Psoas muscle (tissue), 8 donors: Measurements from ENCODE around the gene C1orf198. TPM values are rescaled to one million over a fixed set of nuclear protein-coding genes. Genes with fewer than 3 reads are reported as not detected.
"Not testable (repeated sequence)": the region's sequence is repeated elsewhere in the genome, so short reads cannot be mapped to it uniquely, and the experiment has no call there.

Experiments
- ATAC-seq, 4 donors: fragments of 200-7000 bp; cut with Tn5 transposase; one replicate each; pipeline ENCODE4 v1.9.1; 2020; ENCODE audit warnings: moderate library complexity in 3 of 4, mild to moderate bottlenecking in 2 of 4
- DNase-seq, 2 donors: peaks; one replicate each; pipeline ENCODE4 v3.0.0-alpha.2; 2020
- H3K27ac ChIP-seq: fragments of 200-600 bp; one replicate; pipeline ENCODE4 v1.8.0; 2022
- H3K27me3 ChIP-seq, 3 donors: fragments of 200-600 bp in 1 of 3; one replicate each; pipeline versions ENCODE4 v1.6.1 to v1.8.0; 2013 to 2022; ENCODE audit warnings: low read length in 2 of 3, mild to moderate bottlenecking in 2 of 3, moderate library complexity in 1 of 3; ENCODE audit not compliant: insufficient read depth in 3 of 3
- H3K36me3 ChIP-seq, 2 donors: fragments of 200-600 bp in 1 of 2; one replicate each; pipeline versions ENCODE4 v1.6.1 to v1.8.0; 2013 to 2022; ENCODE audit warnings: low read depth in 1 of 2, mild to moderate bottlenecking in 1 of 2, moderate library complexity in 1 of 2; ENCODE audit not compliant: insufficient read depth in 1 of 2
- H3K4me1 ChIP-seq: fragments of 200-600 bp; one replicate; pipeline ENCODE4 v1.8.0; 2022
- H3K4me3 ChIP-seq: fragments of 200-600 bp; one replicate; pipeline ENCODE4 v1.8.0; 2022; ENCODE audit warnings: mild to moderate bottlenecking
- H3K9me3 ChIP-seq: fragments of 200-600 bp; one replicate; pipeline ENCODE4 v1.8.0; 2022
- WGBS, 3 donors: extraction: QIAGEN DNeasy Blood & Tissue Kit; methylation state at CpG; one replicate each; pipeline versions ENCODE4 v1.1.6 to v1.1.7; 2013; 5-methylcytosine and 5-hydroxymethylcytosine counted together
- intact Hi-C, 2 donors: fragments of 100-400 bp; cut with DNase I; formaldehyde crosslinking; loops; one replicate each; pipeline versions ENCODE4 v1.11.0 to v1.14.2; 2022
- polyA plus RNA-seq, 3 donors: library from polyadenylated mRNA; stranded (reverse); fragments of 200-250 nt; gene quantifications; one replicate each; pipeline ENCODE4 v1.2.3, GENCODE V29; 2013
- total RNA-seq, 4 donors: library from RNA; stranded (reverse); fragmentation: NEBNext Ultra II Directional in 2 of 4; extraction: Animal tissue kit (Norgen Biotek cat#: 25700) in 2 of 4; gene quantifications; one replicate each; pipeline versions ENCODE4 v1.2.1 to v1.2.4, GENCODE V29; 2021 to 2023
- TF ChIP-seq, protein P1 (sequence below): fragments of 200-600 bp; IDR thresholded peaks from one replicate; pipeline ENCODE4 v1.8.0; 2022; ENCODE audit warnings: antibody characterized with exemption
- donor health status: healthy with polysubstance abuse.
- donor health status: DM: no; HTN: no; CAD: no; lungs with moderate emphysema.
- donor health status: Bipolar disorder and iron deficiency.
- donor health status: healthy.
- donor health status: DM: yes; HTN: yes; CAD: no.
- donor health status: DM: no; HTN: no; CAD: no.
- donor health status: DM: no; HTN: no; CAD: no.
- donor health status: DM: yes; HTN: yes; CAD: no.

C1orf198 gene
- total and polyA plus RNA-seq, 7 donors: 32.0 to 122 (median 81.8) TPM

- Histone ChIP-seq H3K4me3 (peak overlapping the region; percentile 7), H3K36me3 (peaks cover 0 to 22% of the 10 kb centered on the region in 2 donors), H3K27me3 (no peaks in the 10 kb centered on the region), H3K4me1 (peaks cover 54% of the 10 kb centered on the region), H3K27ac (peak overlapping the region; percentile 53), H3K9me3 (no peaks in the 10 kb centered on the region)
- TF ChIP-seq, protein P1, sequence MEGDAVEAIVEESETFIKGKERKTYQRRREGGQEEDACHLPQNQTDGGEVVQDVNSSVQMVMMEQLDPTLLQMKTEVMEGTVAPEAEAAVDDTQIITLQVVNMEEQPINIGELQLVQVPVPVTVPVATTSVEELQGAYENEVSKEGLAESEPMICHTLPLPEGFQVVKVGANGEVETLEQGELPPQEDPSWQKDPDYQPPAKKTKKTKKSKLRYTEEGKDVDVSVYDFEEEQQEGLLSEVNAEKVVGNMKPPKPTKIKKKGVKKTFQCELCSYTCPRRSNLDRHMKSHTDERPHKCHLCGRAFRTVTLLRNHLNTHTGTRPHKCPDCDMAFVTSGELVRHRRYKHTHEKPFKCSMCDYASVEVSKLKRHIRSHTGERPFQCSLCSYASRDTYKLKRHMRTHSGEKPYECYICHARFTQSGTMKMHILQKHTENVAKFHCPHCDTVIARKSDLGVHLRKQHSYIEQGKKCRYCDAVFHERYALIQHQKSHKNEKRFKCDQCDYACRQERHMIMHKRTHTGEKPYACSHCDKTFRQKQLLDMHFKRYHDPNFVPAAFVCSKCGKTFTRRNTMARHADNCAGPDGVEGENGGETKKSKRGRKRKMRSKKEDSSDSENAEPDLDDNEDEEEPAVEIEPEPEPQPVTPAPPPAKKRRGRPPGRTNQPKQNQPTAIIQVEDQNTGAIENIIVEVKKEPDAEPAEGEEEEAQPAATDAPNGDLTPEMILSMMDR: no peak
- 31 to 39% (median 32%) methylated on average over 14 of the region's 14 CpGs for WGBS, 3 donors
- peak; percentile 74 to 85 (median 75) for ATAC-seq
- intact Hi-C loops: no loop called here
- peak; percentile 61 to 73 for DNase-seq
Observed at GRCh38 chr1:230849451-230850224, 18.7 kb downstream of the C1orf198 start.

DNA sequence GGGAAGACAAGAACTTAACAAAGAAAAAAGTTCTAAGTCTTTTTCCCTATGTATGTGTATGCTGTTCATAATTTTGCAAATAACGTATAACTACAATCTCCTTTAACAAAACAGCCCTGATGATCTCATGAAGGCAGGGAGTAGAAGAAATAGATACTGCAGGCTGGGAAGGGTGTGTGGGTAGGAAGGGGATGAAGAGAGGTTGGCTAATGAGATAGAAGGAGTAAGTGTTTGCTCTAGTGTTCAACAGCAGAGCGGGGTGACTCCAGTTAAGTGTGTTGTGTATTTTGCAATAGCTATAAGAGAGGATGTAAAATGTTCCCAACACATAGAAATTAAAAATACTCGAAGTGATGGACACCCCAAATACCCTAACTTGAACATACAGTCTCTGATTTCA, 20.1 kb downstream of the C1orf198 start:
- Histone ChIP-seq H3K4me1 (peaks cover 42% of the 10 kb centered on the region), H3K27ac (no peak overlapping the region), H3K27me3 (no peaks in the 10 kb centered on the region), H3K4me3 (no peak overlapping the region), H3K36me3 (peaks cover 0 to 23% of the 10 kb centered on the region in 2 donors), H3K9me3 (no peaks in the 10 kb centered on the region)
- DNase-seq (no peak), ATAC-seq (no peak)
- WGBS, 3 donors: 93 to 94% (median 93%) methylated on average over 3 of the region's 3 CpGs
- TF ChIP-seq, protein P1: no peak
- intact Hi-C loops: no loop called here

DNA sequence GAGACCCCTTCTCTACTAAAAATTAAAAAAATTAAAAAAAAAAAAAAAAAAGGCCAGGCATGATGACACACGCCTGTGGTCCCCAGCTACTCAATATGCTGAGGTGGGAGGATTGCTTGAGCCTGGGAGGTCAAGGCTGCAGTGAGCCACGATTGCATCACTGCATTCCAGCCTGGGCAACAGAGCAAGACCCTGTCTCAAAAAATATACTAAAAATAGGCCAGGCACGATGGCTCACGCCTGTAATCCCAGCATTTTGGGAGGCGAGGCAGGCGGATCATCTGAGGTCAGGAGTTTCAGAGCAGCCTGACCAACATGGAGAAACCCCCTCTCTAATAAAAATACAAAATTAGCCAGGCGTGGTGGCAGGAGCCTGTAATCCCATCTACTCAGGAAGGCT, 23.1 kb downstream of the C1orf198 start:
- H3K36me3 ChIP-seq: peaks cover 0 to 34% of the 10 kb centered on the region in 2 donors
- intact Hi-C loops, H3K9me3 ChIP-seq, H3K4me3 ChIP-seq, H3K27ac ChIP-seq, DNase-seq, H3K27me3 ChIP-seq: not testable (repeated sequence)
- H3K4me1 ChIP-seq: peaks cover 30% of the 10 kb centered on the region
- peak in 2 of 4 donors; percentile 20 to 24 for ATAC-seq
- 59 to 75% (median 65%) methylated on average over 7 of the region's 7 CpGs for WGBS, 3 donors

DNA sequence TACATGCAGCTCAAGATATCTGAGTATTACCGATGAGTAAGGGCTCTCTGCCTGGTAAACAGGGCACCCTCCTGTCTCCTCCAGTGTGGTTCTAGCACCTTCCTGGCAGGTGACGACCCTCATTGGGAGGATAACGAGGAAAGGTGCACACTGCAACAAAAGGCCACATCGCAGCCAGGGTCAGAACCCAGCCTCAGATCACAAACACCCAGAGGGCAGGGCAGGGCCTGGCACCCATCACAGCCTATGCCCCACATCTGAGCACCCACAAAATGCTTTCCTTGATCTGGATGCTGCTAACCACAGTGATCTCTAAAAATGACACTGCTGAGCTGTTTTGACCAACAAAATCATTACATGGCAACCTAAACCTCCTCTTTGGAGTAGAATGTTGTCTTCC, 23.8 kb downstream of the C1orf198 start:
- H3K36me3 ChIP-seq: peaks cover 0 to 40% of the 10 kb centered on the region in 2 donors
- H3K9me3 ChIP-seq: no peaks in the 10 kb centered on the region
- no peak overlapping the region for H3K4me3 ChIP-seq
- DNase-seq (no peak), ATAC-seq (no peak)
- WGBS, 3 donors: 86 to 99% (median 97%) methylated on average over 4 of the region's 4 CpGs
- intact Hi-C loops: no loop called here
- TF ChIP-seq, protein P1: no peak
- no peak overlapping the region for H3K27ac ChIP-seq
- H3K27me3 ChIP-seq: no peaks in the 10 kb centered on the region
- H3K4me1 ChIP-seq: peaks cover 24% of the 10 kb centered on the region

DNA sequence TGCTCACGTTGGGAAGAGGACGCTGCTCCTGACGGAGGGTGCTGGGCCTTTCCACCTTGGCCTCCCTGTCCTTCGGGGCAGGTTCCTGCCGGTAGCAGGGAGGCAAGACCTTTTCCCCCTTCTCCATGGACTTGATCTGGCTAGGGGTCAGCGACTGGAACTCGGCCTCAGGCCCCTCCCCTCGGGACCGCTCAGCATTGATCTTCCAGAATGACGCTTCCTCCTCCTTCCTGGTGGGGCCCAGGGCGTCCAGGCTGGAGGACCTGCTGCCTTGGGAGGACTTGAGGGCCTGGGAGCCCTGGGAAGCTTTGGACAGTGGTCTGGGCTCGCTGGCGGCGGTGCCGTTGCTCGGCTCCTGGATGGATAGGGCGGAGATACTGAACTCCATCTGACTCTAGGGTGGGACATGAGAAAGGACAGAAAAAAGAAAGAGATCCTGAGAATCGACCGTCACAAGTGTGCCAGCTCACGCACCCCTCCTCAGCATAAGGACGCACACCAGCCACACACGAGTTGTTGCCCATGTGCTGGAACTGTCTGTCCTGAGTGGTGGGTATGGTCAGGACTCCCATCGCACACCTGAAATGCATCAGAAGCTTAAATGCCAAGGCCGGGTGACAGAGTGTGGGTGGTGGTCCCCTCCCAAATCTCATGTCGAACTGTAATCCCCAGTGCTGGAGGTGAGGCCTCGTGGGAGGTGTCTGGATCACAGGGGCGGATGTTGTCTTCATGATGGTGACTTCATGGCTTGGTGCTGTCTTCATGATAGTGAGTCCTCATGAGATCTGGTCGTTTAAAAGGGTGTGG, 24.6 kb downstream of the C1orf198 start:
- no peak overlapping the region for H3K27ac ChIP-seq
- WGBS, 3 donors: 90 to 93% (median 90%) methylated on average over 27 to 28 of the region's 28 CpGs
- H3K4me3 ChIP-seq: no peak overlapping the region
- TF ChIP-seq, protein P1: no peak
- ATAC-seq (no peak), DNase-seq (no peak)
- intact Hi-C loops: no loop called here
- no peaks in the 10 kb centered on the region for H3K9me3 ChIP-seq
- H3K27me3 ChIP-seq: no peaks in the 10 kb centered on the region
- peaks cover 15% of the 10 kb centered on the region for H3K4me1 ChIP-seq
- peaks cover 0 to 49% of the 10 kb centered on the region in 2 donors for H3K36me3 ChIP-seq
